H9 (cell line): ENCODE measurements around the gene RYR3. TPM values are rescaled to one million over a fixed set of nuclear protein-coding genes. Genes with fewer than 3 reads are reported as not detected.

Experiments
- DNase-seq: peaks from one replicate; pipeline ENCODE4 v3.0.0-alpha.2; 2017
- H2AFZ ChIP-seq: one replicate; pipeline ENCODE4 v1.6.1; 2013; ENCODE audit warnings: mild to moderate bottlenecking, low read length, control low read depth, moderate library complexity
- H2AK5ac ChIP-seq: 2 replicates; pipeline ENCODE4 v1.6.1; 2013; ENCODE audit warnings: low read length, control low read depth, mixed read lengths; ENCODE audit not compliant: insufficient read length
- H2BK120ac ChIP-seq: one replicate; pipeline ENCODE4 v1.6.1; 2013; ENCODE audit warnings: low read depth, mild to moderate bottlenecking, low read length, control low read depth, inconsistent platforms; ENCODE audit not compliant: poor library complexity, severe bottlenecking
- H2BK12ac ChIP-seq: 2 replicates; pipeline ENCODE4 v1.6.1; 2013; ENCODE audit warnings: low read length, control low read depth, mixed read lengths, low read depth; ENCODE audit not compliant: insufficient read length
- H2BK15ac ChIP-seq: 2 replicates; pipeline ENCODE4 v1.6.1; 2013; ENCODE audit warnings: low read depth, low read length, control low read depth
- H2BK20ac ChIP-seq: one replicate; pipeline ENCODE4 v1.6.1; 2013; ENCODE audit warnings: low read depth, mild to moderate bottlenecking, low read length, control low read depth, inconsistent platforms; ENCODE audit not compliant: poor library complexity, severe bottlenecking
- H2BK5ac ChIP-seq: 2 replicates; pipeline ENCODE4 v1.6.1; 2013; ENCODE audit warnings: low read length, control low read depth, mixed read lengths; ENCODE audit not compliant: insufficient read length
- H3K14ac ChIP-seq: 2 replicates; pipeline ENCODE4 v1.6.1; 2013; ENCODE audit warnings: low read length, control low read depth; ENCODE audit not compliant: insufficient read depth
- H3K18ac ChIP-seq: 2 replicates; pipeline ENCODE4 v1.6.1; 2013; ENCODE audit warnings: low read depth, mild to moderate bottlenecking, mixed read lengths, low read length, control low read depth; ENCODE audit not compliant: insufficient read length
- H3K23ac ChIP-seq: 2 replicates; pipeline ENCODE4 v1.6.1; 2013; ENCODE audit warnings: low read length, control low read depth, mixed read lengths, low read depth; ENCODE audit not compliant: insufficient read length
- H3K23me2 ChIP-seq: 2 replicates; pipeline ENCODE4 v1.6.1; 2013; ENCODE audit warnings: low read depth, mild to moderate bottlenecking, mixed read lengths, low read length, control low read depth; ENCODE audit not compliant: insufficient read length, poor library complexity, severe bottlenecking
- H3K27ac ChIP-seq: 2 replicates; pipeline ENCODE4 v1.5.1; 2013; ENCODE audit warnings: low read length, control low read depth, mixed read lengths, low read depth; ENCODE audit not compliant: insufficient read length
- H3K27me3 ChIP-seq: 2 replicates; pipeline ENCODE4 v1.6.1; 2013; ENCODE audit warnings: low read length, control low read depth, inconsistent platforms; ENCODE audit not compliant: insufficient read depth
- H3K4ac ChIP-seq: 2 replicates; pipeline ENCODE4 v1.6.1; 2013; ENCODE audit warnings: low read depth, mild to moderate bottlenecking, control low read depth, inconsistent platforms, low read length, moderate library complexity
- H3K4me1 ChIP-seq: 2 replicates; pipeline ENCODE4 v1.6.1; 2013; ENCODE audit warnings: low read length, control low read depth, inconsistent platforms; ENCODE audit not compliant: insufficient read depth
- H3K4me2 ChIP-seq: 2 replicates; pipeline ENCODE4 v1.6.1; 2013; ENCODE audit warnings: low read length, control low read depth, mixed read lengths; ENCODE audit not compliant: insufficient read length, insufficient read depth
- H3K56ac ChIP-seq: 2 replicates; pipeline ENCODE4 v1.6.1; 2013; ENCODE audit warnings: low read depth, mild to moderate bottlenecking, mixed read lengths, low read length, control low read depth; ENCODE audit not compliant: insufficient read length
- H3K79me1 ChIP-seq: 2 replicates; pipeline ENCODE4 v1.6.1; 2013; ENCODE audit warnings: low read depth, mild to moderate bottlenecking, moderate library complexity, low read length, control low read depth, inconsistent platforms; ENCODE audit not compliant: insufficient read depth, poor library complexity, severe bottlenecking
- H3K79me2 ChIP-seq: 2 replicates; pipeline ENCODE4 v1.6.1; 2013; ENCODE audit warnings: low read length, control low read depth, inconsistent platforms; ENCODE audit not compliant: insufficient read depth
- H3K9ac ChIP-seq: 2 replicates; pipeline ENCODE4 v1.6.1; 2013; ENCODE audit warnings: low read length, control low read depth, mixed read lengths; ENCODE audit not compliant: insufficient read length; ENCODE audit errors: extremely low read depth
- H3K9me3 ChIP-seq: one replicate; pipeline ENCODE4 v1.6.1; 2013; ENCODE audit warnings: low read depth, low read length, inconsistent platforms; ENCODE audit not compliant: control insufficient read depth
- H3T11ph ChIP-seq: one replicate; pipeline ENCODE4 v1.6.1; 2013; ENCODE audit warnings: mild to moderate bottlenecking, low read length, control low read depth, inconsistent platforms
- H4K20me1 ChIP-seq: one replicate; pipeline ENCODE4 v1.6.1; 2013; ENCODE audit not compliant: control insufficient read depth, insufficient read length, insufficient read depth
- H4K5ac ChIP-seq: 2 replicates; pipeline ENCODE4 v1.6.1; 2013; ENCODE audit warnings: low read depth, mild to moderate bottlenecking, mixed read lengths, low read length, control low read depth; ENCODE audit not compliant: insufficient read length
- H4K8ac ChIP-seq: replicated peaks from 2 replicates; pipeline ENCODE4 v1.6.1; 2013; ENCODE audit warnings: low read length, control low read depth, mixed read lengths, low read depth; ENCODE audit not compliant: insufficient read length
- H4K91ac ChIP-seq: 2 replicates; pipeline ENCODE4 v1.6.1; 2013; ENCODE audit warnings: low read depth, mild to moderate bottlenecking, moderate library complexity, mixed read lengths, low read length, control low read depth; ENCODE audit not compliant: insufficient read length
- H3K27ac Mint-ChIP-seq, 3 experiments: 2 replicates in 2 of 3; 3 replicates in 1 of 3; pipeline ENCODE4 v1.8.0; 2020 to 2021; ENCODE audit warnings: mixed read lengths in 3 of 3, mild to moderate bottlenecking in 1 of 3, moderate library complexity in 1 of 3
- H3K27me3 Mint-ChIP-seq: 2 replicates; pipeline ENCODE4 v1.8.0; 2021; ENCODE audit warnings: low read depth, mild to moderate bottlenecking, moderate library complexity, mixed read lengths
- H3K36me3 Mint-ChIP-seq, 3 experiments: 2 replicates in 2 of 3; 3 replicates in 1 of 3; pipeline ENCODE4 v1.8.0; 2020 to 2021; ENCODE audit warnings: low read depth in 3 of 3, mixed read lengths in 3 of 3; ENCODE audit not compliant: insufficient read depth in 1 of 3
- H3K4me1 Mint-ChIP-seq, 2 experiments: 2 replicates each; pipeline ENCODE4 v1.8.0; 2020; ENCODE audit warnings: mixed read lengths in 2 of 2
- H3K4me3 Mint-ChIP-seq, 2 experiments: 2 replicates in 1 of 2; 3 replicates in 1 of 2; pipeline ENCODE4 v1.8.0; 2020 to 2021; ENCODE audit warnings: mild to moderate bottlenecking in 2 of 2, mixed read lengths in 2 of 2, moderate library complexity in 1 of 2
- H3K9me3 Mint-ChIP-seq, 2 experiments: 2 replicates in 1 of 2; 3 replicates in 1 of 2; pipeline ENCODE4 v1.8.0; 2020; ENCODE audit warnings: mild to moderate bottlenecking in 2 of 2, mixed read lengths in 2 of 2, moderate library complexity in 1 of 2
- WGBS: extraction: QIAGEN DNeasy Blood & Tissue Kit; methylation state at CpG from one replicate; pipeline ENCODE4 v1.1.7; 2013; ENCODE audit warnings: missing lambda C conversion rate, low lambda C conversion rate, mixed read lengths; ENCODE audit not compliant: insufficient read length; ENCODE audit errors: extremely low coverage; 5-methylcytosine and 5-hydroxymethylcytosine counted together
- total RNA-seq: library from RNA; stranded (reverse); gene quantifications from 2 replicates; pipeline ENCODE4 v1.2.1, GENCODE V29; 2021
- TF ChIP-seq, protein P1 (sequence below): fragments of 200-600 bp; sonication (generic); conservative IDR thresholded peaks from 3 replicates; pipeline ENCODE4 v1.8.0; 2021; ENCODE audit warnings: antibody characterized with exemption, mild to moderate bottlenecking

RYR3 gene
- total RNA-seq, 1 experiment from 2014 or later = 0.85 TPM

GRCh38 chr15:33393546-33393945 is 82.8 kb downstream of the RYR3 start:
- no peaks in the 10 kb centered on the region for H3K79me1 ChIP-seq
- no peaks in the 10 kb centered on the region for H3K9me3 ChIP-seq
- no peak overlapping the region for H3K14ac ChIP-seq
- no peak overlapping the region for H2AK5ac ChIP-seq
- H3K27me3 ChIP-seq = no peaks in the 10 kb centered on the region
- no peak overlapping the region for H2BK20ac ChIP-seq
- no peak overlapping the region for H2BK12ac ChIP-seq
- H3K4me1 ChIP-seq = no peaks in the 10 kb centered on the region
- TF ChIP-seq, protein P1, sequence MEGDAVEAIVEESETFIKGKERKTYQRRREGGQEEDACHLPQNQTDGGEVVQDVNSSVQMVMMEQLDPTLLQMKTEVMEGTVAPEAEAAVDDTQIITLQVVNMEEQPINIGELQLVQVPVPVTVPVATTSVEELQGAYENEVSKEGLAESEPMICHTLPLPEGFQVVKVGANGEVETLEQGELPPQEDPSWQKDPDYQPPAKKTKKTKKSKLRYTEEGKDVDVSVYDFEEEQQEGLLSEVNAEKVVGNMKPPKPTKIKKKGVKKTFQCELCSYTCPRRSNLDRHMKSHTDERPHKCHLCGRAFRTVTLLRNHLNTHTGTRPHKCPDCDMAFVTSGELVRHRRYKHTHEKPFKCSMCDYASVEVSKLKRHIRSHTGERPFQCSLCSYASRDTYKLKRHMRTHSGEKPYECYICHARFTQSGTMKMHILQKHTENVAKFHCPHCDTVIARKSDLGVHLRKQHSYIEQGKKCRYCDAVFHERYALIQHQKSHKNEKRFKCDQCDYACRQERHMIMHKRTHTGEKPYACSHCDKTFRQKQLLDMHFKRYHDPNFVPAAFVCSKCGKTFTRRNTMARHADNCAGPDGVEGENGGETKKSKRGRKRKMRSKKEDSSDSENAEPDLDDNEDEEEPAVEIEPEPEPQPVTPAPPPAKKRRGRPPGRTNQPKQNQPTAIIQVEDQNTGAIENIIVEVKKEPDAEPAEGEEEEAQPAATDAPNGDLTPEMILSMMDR = no peak
- H3K36me3 Mint-ChIP-seq = no peaks in the 10 kb centered on the region
- no peaks in the 10 kb centered on the region for H4K20me1 ChIP-seq
- no peak overlapping the region for H3K27ac ChIP-seq
- no peak overlapping the region for H3T11ph ChIP-seq
- H3K56ac ChIP-seq = no peak overlapping the region
- H4K91ac ChIP-seq = no peak overlapping the region
- no peak overlapping the region for H3K23ac ChIP-seq
- H2AFZ ChIP-seq = no peak overlapping the region
- H3K79me2 ChIP-seq = no peaks in the 10 kb centered on the region
- H3K27ac Mint-ChIP-seq = no peak overlapping the region
- no peak overlapping the region for H2BK120ac ChIP-seq
- no peak overlapping the region for H3K18ac ChIP-seq
- WGBS = no CpG with 5 or more reads among the region's 6 CpGs
- no peak overlapping the region for H3K9ac ChIP-seq
- no peaks in the 10 kb centered on the region for H3K23me2 ChIP-seq
- H2BK15ac ChIP-seq = no peak overlapping the region
- peaks cover 0 to 7% of the 10 kb centered on the region in 2 experiments; a peak in 2 of 4 replicates for H3K4me1 Mint-ChIP-seq
- no peak overlapping the region for H4K5ac ChIP-seq
- no peak overlapping the region for H3K4me2 ChIP-seq
- no peak overlapping the region for H2BK5ac ChIP-seq
- no peak for DNase-seq
- H4K8ac ChIP-seq = no peak overlapping the region
- no peak overlapping the region for H3K4me3 Mint-ChIP-seq
- H3K9me3 Mint-ChIP-seq = no peaks in the 10 kb centered on the region
- no peaks in the 10 kb centered on the region for H3K27me3 Mint-ChIP-seq
- H3K4ac ChIP-seq = no peak overlapping the region
